SK-N-SH treated with all-trans-retinoic acid at 6 μM for 48 hours (cell line): ENCODE measurements around the gene IL17RB.

Experiments used
- ATAC-seq: fragments of 200-7000 bp; cut with Tn5 transposase; 3 replicates; pipeline ENCODE4 v1.9.1; 2020; ENCODE audit warnings: mild to moderate bottlenecking, moderate library complexity
- ARNTL ChIP-seq: fragments of 450-650 bp; formaldehyde crosslinking; IDR thresholded peaks from 2 replicates; pipeline ENCODE4 v1.5.0; 2020; ENCODE audit warnings: low read depth, mild to moderate bottlenecking, moderate library complexity, borderline replicate concordance
- BACH2 ChIP-seq: fragments of 250-450 bp; sonication (Bioruptor Pico); IDR thresholded peaks from 2 replicates; pipeline ENCODE4 v1.9.0; 2021; ENCODE audit warnings: mild to moderate bottlenecking, borderline replicate concordance
- CREB5 ChIP-seq: fragments of 250-450 bp; sonication (Bioruptor Pico); IDR thresholded peaks from 2 replicates; pipeline ENCODE4 v1.5.1; 2020; ENCODE audit warnings: low read depth, mild to moderate bottlenecking, moderate library complexity
- CSDC2 ChIP-seq: fragments of 250-450 bp; sonication (Bioruptor Pico); IDR thresholded peaks from 2 replicates; pipeline ENCODE4 v1.5.0; 2020; ENCODE audit warnings: mild to moderate bottlenecking, moderate library complexity
- CSRNP3 ChIP-seq: fragments of 250-450 bp; sonication (Bioruptor Pico); IDR thresholded peaks from 2 replicates; pipeline ENCODE4 v1.5.1; 2021; ENCODE audit warnings: mild to moderate bottlenecking, moderate library complexity
- ESRRG ChIP-seq: fragments of 250-450 bp; sonication (Bioruptor Pico); IDR thresholded peaks from 2 replicates; pipeline ENCODE4 v1.6.1; 2021; ENCODE audit warnings: mild to moderate bottlenecking
- GLIS3 ChIP-seq: fragments of 250-450 bp; sonication (Bioruptor Pico); IDR thresholded peaks from 2 replicates; pipeline ENCODE4 v1.5.0; 2020; ENCODE audit warnings: mild to moderate bottlenecking, moderate library complexity
- ISL1 ChIP-seq: fragments of 250-450 bp; sonication (Bioruptor Pico); IDR thresholded peaks from 2 replicates; pipeline ENCODE4 v2.1.2; 2022; ENCODE audit warnings: mild to moderate bottlenecking, moderate library complexity
- OSR1 ChIP-seq: fragments of 250-450 bp; sonication (Bioruptor Pico); IDR thresholded peaks from 2 replicates; pipeline ENCODE4 v1.8.0; 2022; ENCODE audit warnings: moderate library complexity, mild to moderate bottlenecking, inconsistent platforms
- POU6F1 ChIP-seq: fragments of 250-450 bp; sonication (Bioruptor Pico); IDR thresholded peaks from 2 replicates; pipeline ENCODE4 v1.8.0; 2021; ENCODE audit warnings: low read depth, mild to moderate bottlenecking, moderate library complexity, borderline replicate concordance
- PPARA ChIP-seq: fragments of 250-450 bp; sonication (Bioruptor Pico); IDR thresholded peaks from 2 replicates; pipeline ENCODE4 v1.5.0; 2020; ENCODE audit warnings: mild to moderate bottlenecking, borderline replicate concordance
- RARB ChIP-seq: fragments of 250-450 bp; sonication (Bioruptor Pico); IDR thresholded peaks from 2 replicates; pipeline ENCODE4 v1.8.0; 2021; ENCODE audit warnings: mild to moderate bottlenecking, moderate library complexity
- SNAI2 ChIP-seq: fragments of 250-450 bp; sonication (Bioruptor Pico); IDR thresholded peaks from 2 replicates; pipeline ENCODE4 v1.5.0; 2020; ENCODE audit warnings: mild to moderate bottlenecking, moderate library complexity
- TCF4 ChIP-seq: fragments of 250-450 bp; sonication (Bioruptor Pico); IDR thresholded peaks from 2 replicates; pipeline ENCODE4 v1.8.0; 2021; ENCODE audit warnings: mild to moderate bottlenecking, moderate library complexity, borderline replicate concordance
- TOX ChIP-seq: fragments of 250-450 bp; sonication (Bioruptor Pico); IDR thresholded peaks from 2 replicates; pipeline ENCODE4 v1.8.0; 2021; ENCODE audit warnings: mild to moderate bottlenecking, moderate library complexity, borderline replicate concordance
- TSHZ2 ChIP-seq: fragments of 250-450 bp; sonication (Bioruptor Pico); IDR thresholded peaks from 2 replicates; pipeline ENCODE4 v1.5.0; 2020; ENCODE audit warnings: mild to moderate bottlenecking, moderate library complexity
- ZC3H10 ChIP-seq: fragments of 250-450 bp; sonication (Bioruptor Pico); IDR thresholded peaks from 2 replicates; pipeline ENCODE4 v1.5.1; 2021; ENCODE audit warnings: mild to moderate bottlenecking, moderate library complexity
- ZFP3 ChIP-seq: fragments of 250-450 bp; sonication (Bioruptor Pico); IDR thresholded peaks from 2 replicates; pipeline ENCODE4 v1.5.0; 2020; ENCODE audit warnings: mild to moderate bottlenecking, moderate library complexity
- ZFP30 ChIP-seq: fragments of 450-650 bp; formaldehyde crosslinking; IDR thresholded peaks from 2 replicates; pipeline ENCODE4 v1.5.0; 2022; ENCODE audit warnings: mild to moderate bottlenecking, moderate library complexity
- ZNF565 ChIP-seq: fragments of 450-650 bp; formaldehyde crosslinking; conservative IDR thresholded peaks from 2 replicates; pipeline ENCODE4 v1.5.0; 2020; ENCODE audit warnings: low read depth, mild to moderate bottlenecking, moderate library complexity
- ZNF70 ChIP-seq: fragments of 450-650 bp; formaldehyde crosslinking; IDR thresholded peaks from 2 replicates; pipeline ENCODE4 v1.5.0; 2020; ENCODE audit warnings: mild to moderate bottlenecking, moderate library complexity
- ZNF8 ChIP-seq: fragments of 450-650 bp; formaldehyde crosslinking; IDR thresholded peaks from 2 replicates; pipeline ENCODE4 v1.5.0; 2020; ENCODE audit warnings: mild to moderate bottlenecking, moderate library complexity

IL17RB gene

GRCh38 chr3:53818221-53819162 lies 27.9 kb upstream of the IL17RB start:
- ATAC-seq: no peak
- no peak for TF ChIP-seq ZNF8 (CRISPR knock-in tag)
- no peak for TF ChIP-seq TCF4 (CRISPR knock-in tag)
- no peak for TF ChIP-seq ZNF565
- no peak for TF ChIP-seq OSR1 (CRISPR knock-in tag)
- TF ChIP-seq, all 23 proteins: peak for 0

- TF ChIP-seq ZNF70: no peak
- no peak for TF ChIP-seq SNAI2
- TF ChIP-seq ISL1: no peak
- TF ChIP-seq ZFP3: no peak
- TF ChIP-seq PPARA (CRISPR knock-in tag): no peak
- no peak for TF ChIP-seq CSRNP3
- no peak for TF ChIP-seq ZNF565
- TF ChIP-seq GLIS3: no peak
- TF ChIP-seq ZNF8 (CRISPR knock-in tag): no peak
- no peak for TF ChIP-seq OSR1 (CRISPR knock-in tag)
- TF ChIP-seq TOX: no peak
- no peak for TF ChIP-seq ZC3H10 (CRISPR knock-in tag)
- TF ChIP-seq BACH2 (CRISPR knock-in tag): no peak
- TF ChIP-seq TCF4 (CRISPR knock-in tag): no peak
- no peak for TF ChIP-seq TSHZ2 (CRISPR knock-in tag)
- TF ChIP-seq, all 23 proteins: peak for 0
- no peak for ATAC-seq
These were observed 27.1 kb upstream of the IL17RB start for GRCh38 chr3:53819163-53819868.

GRCh38 chr3:53820084-53820483 lies 26.3 kb upstream of the IL17RB start:
- TF ChIP-seq POU6F1 (CRISPR knock-in tag) (no peak), RARB (CRISPR knock-in tag) (no peak), OSR1 (CRISPR knock-in tag) (no peak), CREB5 (no peak), CSDC2 (CRISPR knock-in tag) (no peak), ARNTL (CRISPR knock-in tag) (no peak), ZNF70 (no peak), ZFP3 (no peak), ZC3H10 (CRISPR knock-in tag) (no peak), ZFP30 (CRISPR knock-in tag) (no peak), ISL1 (no peak), ZNF565 (no peak), ESRRG (CRISPR knock-in tag) (no peak), CSRNP3 (no peak), TSHZ2 (CRISPR knock-in tag) (no peak)
- ATAC-seq: no peak
